ENCODE measurements around the gene ZNF282.

Gene ZNF282

DNA sequence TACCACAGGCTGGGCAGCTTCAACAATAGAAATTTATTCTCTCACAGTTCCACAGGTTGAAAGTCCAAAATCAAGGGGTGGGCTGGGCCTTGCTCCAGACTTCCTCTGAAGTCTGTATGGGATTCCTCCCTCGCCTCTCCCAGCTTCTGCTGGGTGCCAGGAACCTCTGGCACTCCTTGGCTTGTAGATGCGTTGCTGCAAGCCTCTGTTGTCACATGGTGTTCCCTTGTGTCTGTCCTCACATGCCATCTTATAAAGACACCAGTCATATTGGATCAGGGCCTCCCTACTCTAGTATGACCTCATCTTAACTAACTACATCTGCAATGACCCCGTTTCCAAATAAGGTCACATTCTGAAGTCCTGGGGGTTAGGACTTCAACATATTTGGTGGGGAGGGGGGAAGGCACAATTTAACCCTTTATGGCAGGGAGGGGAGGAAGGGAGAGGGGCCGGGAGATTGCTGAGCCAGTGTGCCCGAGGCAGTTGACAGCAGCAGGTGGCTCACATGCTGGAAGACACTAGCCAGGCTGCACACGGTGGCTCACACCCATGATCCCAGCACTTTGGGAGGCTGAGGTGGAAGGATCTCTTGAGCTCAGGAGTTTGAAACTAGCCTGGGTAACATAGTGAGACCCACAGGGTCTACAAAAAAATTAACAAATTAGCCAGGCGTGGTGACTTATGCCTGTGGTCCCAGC, 18.8 kb downstream of the ZNF282 start:
- Histone ChIP-seq H3K27ac (no peak overlapping the region), H3K36me3 (replicated peaks) (peaks cover 78% of the 10 kb centered on the region), H3K4me3 (ENCODE audit: low read depth, low read length) (no peak overlapping the region), H3K27me3 (replicated peaks) (no peaks in the 10 kb centered on the region)
- DNase-seq = no peak
- TF ChIP-seq, protein P1, sequence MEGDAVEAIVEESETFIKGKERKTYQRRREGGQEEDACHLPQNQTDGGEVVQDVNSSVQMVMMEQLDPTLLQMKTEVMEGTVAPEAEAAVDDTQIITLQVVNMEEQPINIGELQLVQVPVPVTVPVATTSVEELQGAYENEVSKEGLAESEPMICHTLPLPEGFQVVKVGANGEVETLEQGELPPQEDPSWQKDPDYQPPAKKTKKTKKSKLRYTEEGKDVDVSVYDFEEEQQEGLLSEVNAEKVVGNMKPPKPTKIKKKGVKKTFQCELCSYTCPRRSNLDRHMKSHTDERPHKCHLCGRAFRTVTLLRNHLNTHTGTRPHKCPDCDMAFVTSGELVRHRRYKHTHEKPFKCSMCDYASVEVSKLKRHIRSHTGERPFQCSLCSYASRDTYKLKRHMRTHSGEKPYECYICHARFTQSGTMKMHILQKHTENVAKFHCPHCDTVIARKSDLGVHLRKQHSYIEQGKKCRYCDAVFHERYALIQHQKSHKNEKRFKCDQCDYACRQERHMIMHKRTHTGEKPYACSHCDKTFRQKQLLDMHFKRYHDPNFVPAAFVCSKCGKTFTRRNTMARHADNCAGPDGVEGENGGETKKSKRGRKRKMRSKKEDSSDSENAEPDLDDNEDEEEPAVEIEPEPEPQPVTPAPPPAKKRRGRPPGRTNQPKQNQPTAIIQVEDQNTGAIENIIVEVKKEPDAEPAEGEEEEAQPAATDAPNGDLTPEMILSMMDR (IDR thresholded peaks at IDR 0.05; ENCODE audit: low read depth, low read length, missing control alignments) = no peak
- in situ Hi-C loops (cut with HindIII; ENCODE audit: low pct_ligation_motif_present, low sequenced_read_pairs) = no loop called here

DNA sequence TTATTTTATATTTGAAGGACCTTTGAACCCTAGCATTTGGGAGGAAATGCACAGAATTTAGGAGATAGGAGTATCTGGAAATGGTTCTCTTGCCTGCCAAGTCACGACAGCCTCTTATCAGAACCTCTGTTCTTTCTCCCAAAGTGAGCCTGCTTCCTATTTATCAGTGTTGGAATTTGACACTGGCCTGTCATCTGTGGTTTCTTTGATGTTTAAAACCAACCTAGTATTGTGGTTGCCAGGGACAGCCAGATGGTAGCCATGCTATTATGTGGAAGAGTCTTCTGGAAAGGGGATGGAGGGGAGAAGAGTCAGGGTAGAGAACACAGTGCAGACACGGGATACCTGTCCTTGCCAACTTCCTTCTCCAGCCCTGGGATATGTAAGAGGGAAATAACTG, 21.1 kb downstream of the ZNF282 start:
- TF ChIP-seq, protein P1 (IDR thresholded peaks at IDR 0.05; ENCODE audit: low read depth, low read length, missing control alignments) = no peak
- no peak for DNase-seq
- no peak overlapping the region for H3K4me3 ChIP-seq (ENCODE audit: low read depth, low read length)
- peaks cover 67% of the 10 kb centered on the region for H3K36me3 ChIP-seq (replicated peaks)
- no peak overlapping the region for H3K27ac ChIP-seq
- in situ Hi-C loops (cut with HindIII; ENCODE audit: low pct_ligation_motif_present, low sequenced_read_pairs) = no loop called here
- no peaks in the 10 kb centered on the region for H3K27me3 ChIP-seq (replicated peaks)

DNA sequence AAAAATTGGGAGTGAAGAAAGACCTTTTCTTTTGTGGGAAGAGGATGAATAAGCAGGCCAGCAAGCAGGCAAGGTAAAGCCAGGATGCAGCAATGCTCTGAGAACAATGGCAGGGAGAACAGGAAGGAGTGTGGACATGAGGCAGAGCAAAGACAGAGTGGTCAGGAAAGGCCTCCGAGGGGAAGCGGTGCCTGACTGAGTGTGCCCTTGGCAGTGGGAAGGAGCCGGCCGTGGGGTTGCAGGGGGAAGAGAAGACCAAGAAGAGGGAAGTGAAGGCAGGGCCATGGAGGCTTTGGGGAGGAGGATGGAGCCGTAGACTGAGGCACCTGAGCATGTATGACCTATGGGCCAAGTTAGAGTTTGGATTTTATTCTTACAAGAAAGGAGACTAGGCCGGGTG, 22.2 kb downstream of the ZNF282 start:
- no peaks in the 10 kb centered on the region for H3K27me3 ChIP-seq (replicated peaks)
- peaks cover 63% of the 10 kb centered on the region for H3K36me3 ChIP-seq (replicated peaks)
- no peak overlapping the region for H3K27ac ChIP-seq
- DNase-seq = no peak
- H3K4me3 ChIP-seq (ENCODE audit: low read depth, low read length) = no peak overlapping the region
- TF ChIP-seq, protein P1 (IDR thresholded peaks at IDR 0.05; ENCODE audit: low read depth, low read length, missing control alignments) = no peak
- in situ Hi-C loops (cut with HindIII; ENCODE audit: low pct_ligation_motif_present, low sequenced_read_pairs) = no loop called here

DNA sequence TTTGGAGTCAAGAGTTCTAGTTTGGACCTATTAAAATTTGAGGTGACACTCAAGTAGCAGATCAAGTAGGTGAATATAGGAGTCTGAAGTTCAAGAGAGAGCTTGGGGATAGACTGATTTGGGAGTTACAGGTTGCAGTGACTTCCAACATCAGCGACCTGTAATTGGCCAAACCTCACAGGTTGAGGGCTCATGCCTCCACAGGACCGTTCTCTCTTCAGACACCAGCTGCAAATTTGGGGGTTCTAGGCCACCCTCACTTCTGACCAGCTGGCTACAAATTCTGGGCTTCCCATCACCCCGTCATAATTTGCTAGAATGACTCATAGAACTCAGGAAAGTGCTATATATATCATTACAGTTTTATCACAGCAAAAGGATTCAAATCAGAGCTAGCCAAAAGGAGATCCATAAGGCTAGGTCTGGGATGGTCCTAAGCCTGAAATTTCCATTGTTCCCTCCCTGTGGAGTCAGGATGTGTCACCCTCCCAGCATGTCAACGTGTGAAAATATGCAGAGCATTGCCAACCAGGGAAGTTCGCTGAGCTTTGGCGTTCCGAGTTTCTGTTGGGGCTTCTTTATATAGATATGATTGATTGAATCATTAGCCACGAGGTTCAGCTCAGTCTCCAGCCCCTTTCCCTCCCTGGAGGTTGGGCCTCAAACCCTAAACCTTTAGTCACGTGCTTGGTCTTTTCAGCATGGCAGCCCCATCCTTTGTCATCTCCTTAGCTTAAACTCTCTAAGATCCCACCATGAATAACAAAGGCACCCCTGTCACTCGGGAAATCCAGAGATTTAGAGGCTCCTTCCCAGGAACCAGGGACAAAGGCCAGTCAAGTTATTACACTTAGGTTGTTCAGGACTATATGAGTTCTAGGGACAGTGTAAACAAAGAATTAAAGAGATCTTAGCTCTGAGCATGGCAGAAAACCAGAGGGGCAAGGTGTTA, 23.4 kb downstream of the ZNF282 start:
- Histone ChIP-seq H3K27ac (no peak overlapping the region), H3K4me3 (ENCODE audit: low read depth, low read length) (no peak overlapping the region), H3K27me3 (replicated peaks) (no peaks in the 10 kb centered on the region), H3K36me3 (replicated peaks) (peaks cover 58% of the 10 kb centered on the region)
- in situ Hi-C loops (cut with HindIII; ENCODE audit: low pct_ligation_motif_present, low sequenced_read_pairs) = no loop called here
- TF ChIP-seq, protein P1 (IDR thresholded peaks at IDR 0.05; ENCODE audit: low read depth, low read length, missing control alignments) = no peak
- DNase-seq = no peak

DNA sequence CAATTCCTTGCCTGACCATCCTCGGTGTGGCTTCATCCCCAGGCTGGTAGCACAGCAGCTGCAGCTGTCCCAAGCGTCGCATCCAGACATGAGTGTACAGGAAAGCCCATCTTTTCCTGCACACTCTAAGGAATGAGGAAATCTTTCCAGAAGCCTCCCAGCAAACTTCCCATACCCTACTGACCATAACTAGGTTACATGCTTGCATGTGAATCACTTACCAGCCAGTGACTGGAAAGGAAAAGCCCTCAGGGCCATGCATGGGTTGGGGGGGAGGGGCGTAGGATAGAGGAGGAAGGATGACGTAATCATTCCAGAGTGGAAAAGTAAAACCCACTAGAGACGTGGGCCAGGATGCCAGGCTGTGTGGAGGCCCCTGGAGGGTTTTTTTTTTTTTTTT, 25.2 kb downstream of the ZNF282 start:
- Histone ChIP-seq H3K4me3 (ENCODE audit: low read depth, low read length) (no peak overlapping the region), H3K27ac (no peak overlapping the region), H3K36me3 (replicated peaks) (peaks cover 57% of the 10 kb centered on the region), H3K27me3 (replicated peaks) (no peaks in the 10 kb centered on the region)
- TF ChIP-seq, protein P1 (IDR thresholded peaks at IDR 0.05; ENCODE audit: low read depth, low read length, missing control alignments) = no peak
- DNase-seq = no peak
- in situ Hi-C loops (cut with HindIII; ENCODE audit: low pct_ligation_motif_present, low sequenced_read_pairs) = no loop called here

Data from brain microvascular endothelial cell (primary cell).